GM18498 (cell line): Measurements from ENCODE around the gene LRPAP1.

Experiments used
- ATAC-seq: cut with Tn5 transposase; IDR thresholded peaks from one replicate; pipeline ENCODE4 v1.9.1; 2021; ENCODE audit warnings: mild to moderate bottlenecking, moderate library complexity; ENCODE audit not compliant: unreplicated experiment

The LRPAP1 gene

DNA sequence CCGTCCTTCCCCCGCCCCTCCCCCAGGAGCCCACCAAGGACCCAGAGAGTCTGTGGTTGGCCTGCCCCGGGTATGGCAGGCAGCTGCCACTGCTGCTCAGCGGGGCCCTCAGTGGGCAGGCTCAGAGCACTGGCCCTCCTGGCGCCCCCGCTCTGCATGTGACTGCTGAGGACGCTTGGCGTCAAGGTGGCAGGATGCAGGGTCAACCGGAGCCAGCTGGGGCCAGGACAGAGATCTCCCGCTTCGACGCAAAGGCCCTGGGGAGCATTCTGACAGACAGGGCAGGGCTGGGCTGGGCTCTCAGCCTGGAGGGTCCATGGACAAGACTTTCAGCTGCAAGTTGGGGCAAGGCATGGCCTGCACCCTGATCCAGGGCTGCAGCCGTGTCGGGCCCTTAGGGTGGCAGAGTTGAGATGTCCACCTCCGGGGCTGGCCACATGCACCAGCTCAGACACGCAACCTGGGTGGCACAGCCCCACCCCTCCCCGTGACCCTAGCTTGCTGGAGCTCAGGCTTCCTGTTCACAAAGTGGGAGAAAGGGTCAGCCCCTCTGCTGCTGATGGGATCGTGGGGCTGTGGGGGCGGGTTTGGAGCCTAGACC lies 30.3 kb downstream of the LRPAP1 start:
- no peak for ATAC-seq

GRCh38 chr4:3501126-3501824 lies 30.9 kb downstream of the LRPAP1 start:
- no peak for ATAC-seq

GRCh38 chr4:3500634-3501101 lies 31.6 kb downstream of the LRPAP1 start:
- ATAC-seq = no peak

- no peak for ATAC-seq
Observed at GRCh38 chr4:3500111-3500510, 32.1 kb downstream of the LRPAP1 start.

DNA sequence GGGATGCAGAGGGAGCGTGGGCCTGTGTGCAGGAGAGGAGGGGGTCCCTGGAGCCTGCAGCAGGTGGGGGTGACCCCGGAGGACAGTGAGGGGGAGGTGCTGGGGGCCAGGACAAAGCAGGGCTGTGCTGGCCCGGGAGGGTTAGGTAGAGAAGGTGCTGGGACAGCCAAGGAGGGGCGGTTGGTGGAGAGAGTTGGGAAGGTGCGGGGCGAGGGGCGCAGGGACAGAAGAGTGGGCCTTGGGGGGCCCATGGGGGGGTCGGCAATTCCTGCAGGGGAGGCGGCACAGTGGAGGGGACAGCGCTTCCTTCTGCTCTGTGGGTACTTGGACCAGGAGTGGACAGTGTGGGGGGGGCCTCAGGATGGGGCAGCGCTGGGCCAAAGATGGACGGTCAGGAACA lies 32.5 kb downstream of the LRPAP1 start:
- ATAC-seq = no peak

DNA sequence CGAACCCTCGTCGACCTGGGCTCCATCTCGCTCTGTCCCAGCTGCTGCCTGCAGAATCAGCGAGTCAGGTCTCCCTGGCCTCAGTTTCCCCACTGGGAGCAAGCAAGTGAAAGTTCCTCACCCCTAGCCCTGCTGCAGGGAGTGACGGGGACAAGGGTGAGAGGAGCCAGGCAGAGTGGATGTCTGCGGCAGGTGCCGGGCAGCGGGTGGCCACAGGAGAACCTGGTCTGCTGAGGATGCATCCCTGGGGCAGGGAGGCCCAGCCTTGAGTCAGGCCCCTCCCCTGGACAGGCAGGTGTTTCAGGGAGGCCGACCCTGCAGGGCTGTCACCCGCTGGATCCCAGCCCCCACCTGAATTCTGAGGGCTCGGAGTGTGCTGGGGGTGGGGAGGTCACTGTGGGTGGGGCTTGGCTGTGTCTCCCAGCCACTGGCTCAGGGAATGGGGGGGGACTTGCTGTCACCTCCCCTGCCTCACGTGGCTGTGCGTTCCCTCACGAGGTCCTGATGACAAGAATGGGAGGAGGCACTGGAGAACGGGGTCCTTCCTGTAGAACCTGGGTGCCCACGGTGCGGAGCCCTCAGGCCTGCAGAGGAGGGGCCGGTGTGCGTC lies 33.2 kb downstream of the LRPAP1 start:
- no peak for ATAC-seq

- no peak for ATAC-seq
Observed at GRCh38 chr4:3498407-3498806, 33.8 kb downstream of the LRPAP1 start.

- no peak for ATAC-seq
Observed at GRCh38 chr4:3497523-3498389, 34.5 kb downstream of the LRPAP1 start.

- no peak for ATAC-seq
Observed at GRCh38 chr4:3497095-3497494, 35.1 kb downstream of the LRPAP1 start.

- ATAC-seq = no peak
Observed at GRCh38 chr4:3496021-3496420, 36.2 kb downstream of the LRPAP1 start.

GRCh38 chr4:3495204-3495975 lies 36.8 kb downstream of the LRPAP1 start:
- ATAC-seq = no peak

GRCh38 chr4:3494462-3494871 lies 37.8 kb downstream of the LRPAP1 start:
- no peak for ATAC-seq

DNA sequence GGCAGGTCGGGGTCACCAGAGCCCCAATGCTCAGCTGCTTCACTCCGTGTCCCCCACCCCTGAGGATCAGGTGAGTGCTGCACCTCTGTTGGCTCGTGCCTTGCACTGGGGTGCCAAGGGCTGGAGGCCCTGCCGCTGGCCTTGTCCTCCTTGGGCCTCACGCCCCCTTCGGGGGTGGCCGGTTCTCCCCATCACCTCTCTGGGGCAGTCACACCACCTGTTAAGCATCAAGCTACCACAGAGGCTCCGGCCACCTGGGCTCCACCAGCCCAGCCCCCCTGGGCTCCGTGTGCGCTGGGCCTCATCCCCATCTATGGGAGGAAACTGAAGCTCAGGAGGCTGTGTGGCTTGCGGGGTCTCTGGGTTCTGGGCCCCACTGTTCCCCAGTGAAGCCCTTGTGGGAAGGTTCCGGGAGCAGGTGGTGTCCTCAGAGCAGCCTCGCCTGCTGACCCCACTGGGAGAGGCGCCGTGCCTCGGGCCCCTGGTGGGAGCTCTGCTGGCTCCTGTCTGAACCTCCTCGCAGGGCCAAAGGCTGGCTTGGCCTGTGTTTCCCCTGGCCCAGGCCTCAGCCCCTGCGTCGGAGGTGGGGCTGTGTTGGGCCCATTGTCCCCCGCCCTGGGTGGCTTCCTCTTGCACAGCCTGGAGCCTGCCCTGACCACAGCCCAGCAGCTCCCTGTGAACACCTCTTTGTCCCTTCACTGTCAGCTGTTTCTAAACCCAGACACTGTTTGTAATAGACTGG lies 38.3 kb downstream of the LRPAP1 start:
- no peak for ATAC-seq

GRCh38 chr4:3492741-3493719 lies 39.2 kb downstream of the LRPAP1 start:
- no peak for ATAC-seq

DNA sequence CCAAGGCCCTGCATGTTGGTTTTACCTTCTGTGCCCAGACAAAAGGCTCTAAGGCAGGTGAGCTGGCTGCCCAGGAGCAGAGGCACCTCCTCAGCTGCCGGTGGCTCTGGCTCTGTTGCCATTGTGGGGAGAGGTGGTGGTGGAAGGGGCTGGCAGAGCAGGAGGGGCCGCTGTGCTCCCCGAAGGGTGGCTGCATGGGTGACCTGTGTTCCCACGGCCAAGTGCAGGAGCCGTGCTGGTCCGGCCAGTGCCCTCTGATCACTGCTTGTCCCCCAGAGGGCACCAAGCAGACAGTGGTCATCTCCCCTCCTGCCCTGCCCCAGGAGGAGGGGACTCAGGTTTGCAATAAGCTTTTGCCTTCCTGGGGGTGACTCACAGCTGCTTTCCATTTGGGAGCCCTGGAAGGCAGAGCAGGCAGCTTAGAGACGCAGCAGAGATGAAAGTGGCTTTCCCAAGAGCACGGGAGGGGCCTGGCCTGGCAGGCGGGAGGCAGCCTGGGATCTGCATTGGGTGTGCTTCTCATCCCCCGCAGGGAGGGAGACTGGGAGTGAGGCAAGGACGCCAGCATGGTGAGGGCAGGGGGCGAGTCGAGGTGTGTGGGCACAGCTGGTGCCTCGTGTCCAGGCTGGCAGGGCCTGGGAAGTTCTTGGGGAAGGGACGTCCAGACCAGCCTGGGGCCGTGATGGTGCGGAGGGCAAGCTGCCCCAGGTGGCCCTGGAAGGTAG lies 40.4 kb downstream of the LRPAP1 start:
- ATAC-seq = no peak

DNA sequence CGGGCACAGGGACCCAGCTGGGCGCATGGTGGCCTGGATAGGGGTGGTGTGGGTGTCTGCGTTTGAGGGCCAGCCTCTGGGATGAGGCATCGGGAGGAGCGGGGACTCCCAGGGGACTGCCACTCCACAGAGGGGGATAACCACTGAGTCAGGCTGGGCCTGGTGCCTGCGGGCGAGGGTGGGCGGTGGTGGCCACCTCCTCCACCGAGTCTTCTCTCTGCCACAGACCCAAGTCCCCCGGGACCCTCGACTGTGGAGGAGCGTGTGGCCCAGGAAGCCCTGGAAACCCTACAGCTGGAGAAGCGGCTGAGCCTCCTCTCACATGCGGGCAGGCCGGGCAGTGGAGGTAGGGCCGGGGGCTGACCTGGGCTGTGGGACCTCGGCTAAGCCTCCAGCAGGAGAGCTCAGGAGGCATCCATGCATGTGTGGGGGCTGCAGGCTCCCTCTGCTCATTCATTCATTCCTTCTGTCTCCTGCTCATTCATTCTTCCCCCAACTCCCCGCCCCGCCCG lies 42.7 kb downstream of the LRPAP1 start:
- no peak for ATAC-seq

GRCh38 chr4:3488820-3489219 lies 43.4 kb downstream of the LRPAP1 start:
- no peak for ATAC-seq

DNA sequence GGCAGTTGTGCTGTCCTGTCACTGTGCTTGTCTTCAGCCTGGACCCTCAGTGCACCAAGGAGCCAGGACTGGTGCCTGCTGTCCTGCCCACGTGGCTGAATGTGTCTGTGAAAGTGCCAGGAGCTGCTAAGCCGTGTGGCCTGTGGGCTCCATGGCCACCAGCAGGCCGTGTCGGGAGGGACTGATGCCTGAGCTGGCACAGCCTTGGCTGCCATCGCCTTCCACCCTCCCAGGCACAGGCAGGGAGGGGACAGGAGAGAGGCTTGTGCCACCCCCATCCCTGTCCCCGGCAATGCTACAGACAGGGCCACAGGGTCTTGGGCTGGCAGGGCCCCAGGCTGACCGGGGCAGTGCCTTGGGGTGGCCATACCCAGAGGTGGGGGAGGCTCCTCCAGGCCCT lies 44.4 kb downstream of the LRPAP1 start:
- ATAC-seq = no peak
